ENCODE measurements around the gene RALGAPA2.

RALGAPA2 gene

GRCh38 chr20:20423117-20423516, 289.3 kb downstream of the RALGAPA2 start:
- no peak for DNase-seq

GRCh38 chr20:20417876-20418676, 294.4 kb downstream of the RALGAPA2 start:
- DNase-seq, result no peak

- DNase-seq, result no peak
These were observed 297.1 kb downstream of the RALGAPA2 start for GRCh38 chr20:20415321-20415720.

- DNase-seq, result no peak
These were observed 297.7 kb downstream of the RALGAPA2 start for GRCh38 chr20:20414640-20415220.

- no peak for DNase-seq
These were observed 298.6 kb downstream of the RALGAPA2 start for GRCh38 chr20:20413810-20414281.

- peak; percentile 88 for DNase-seq
These were observed 299.7 kb downstream of the RALGAPA2 start for GRCh38 chr20:20412750-20413149.

GRCh38 chr20:20411836-20412235, 300.6 kb downstream of the RALGAPA2 start:
- DNase-seq, result no peak

GRCh38 chr20:20411402-20411801, 301.0 kb downstream of the RALGAPA2 start:
- DNase-seq, result peak; percentile 14

- peak; percentile 94 for DNase-seq
These were observed 301.8 kb downstream of the RALGAPA2 start for GRCh38 chr20:20410678-20411077.

- no peak for DNase-seq
These were observed 303.1 kb downstream of the RALGAPA2 start for GRCh38 chr20:20409331-20409730.

GRCh38 chr20:20407891-20408805, 304.3 kb downstream of the RALGAPA2 start:
- peak; percentile 28 for DNase-seq

- DNase-seq, result no peak
These were observed 306.1 kb downstream of the RALGAPA2 start for GRCh38 chr20:20406306-20406705.

- DNase-seq, result no peak
These were observed 306.8 kb downstream of the RALGAPA2 start for GRCh38 chr20:20405623-20406022.

- no peak for DNase-seq
These were observed 307.8 kb downstream of the RALGAPA2 start for GRCh38 chr20:20404633-20405032.

- DNase-seq, result no peak
These were observed 310.5 kb downstream of the RALGAPA2 start for GRCh38 chr20:20401991-20402390.

- DNase-seq, result no peak
These were observed 312.6 kb downstream of the RALGAPA2 start for GRCh38 chr20:20399531-20400500.

- DNase-seq, result no peak
These were observed 314.3 kb downstream of the RALGAPA2 start for GRCh38 chr20:20398123-20398522.

- no peak for DNase-seq
These were observed 315.6 kb downstream of the RALGAPA2 start for GRCh38 chr20:20396794-20397193.

GRCh38 chr20:20395903-20396568, 316.4 kb downstream of the RALGAPA2 start:
- DNase-seq, result peak; percentile 98

GRCh38 chr20:20395087-20395486, 317.4 kb downstream of the RALGAPA2 start:
- no peak for DNase-seq

All from NCI-H146 (cell line).